Measurements from ENCODE around the gene DGKD.

- no peak for TF ChIP-seq CTCF (IDR thresholded peaks at IDR 0.05 in 4 of 5, conservative IDR thresholded peaks at IDR 0.05 in 1 of 5)
- TF ChIP-seq POLR2A (IDR thresholded peaks at IDR 0.05), result no peak
These were observed 22.2 kb upstream of the DGKD start for GRCh38 chr2:233332125-233332524.
